HG02938 (cell line): ENCODE data around the gene IRX2.

Experiments
- ATAC-seq: cut with Tn5 transposase; IDR thresholded peaks from one replicate; pipeline ENCODE4 v1.9.1; 2021; ENCODE audit warnings: mild to moderate bottlenecking, moderate library complexity; ENCODE audit not compliant: unreplicated experiment

The IRX2 gene

GRCh38 chr5:2742921-2743679 lies 8.4 kb downstream of the IRX2 start:
- no peak for ATAC-seq

DNA sequence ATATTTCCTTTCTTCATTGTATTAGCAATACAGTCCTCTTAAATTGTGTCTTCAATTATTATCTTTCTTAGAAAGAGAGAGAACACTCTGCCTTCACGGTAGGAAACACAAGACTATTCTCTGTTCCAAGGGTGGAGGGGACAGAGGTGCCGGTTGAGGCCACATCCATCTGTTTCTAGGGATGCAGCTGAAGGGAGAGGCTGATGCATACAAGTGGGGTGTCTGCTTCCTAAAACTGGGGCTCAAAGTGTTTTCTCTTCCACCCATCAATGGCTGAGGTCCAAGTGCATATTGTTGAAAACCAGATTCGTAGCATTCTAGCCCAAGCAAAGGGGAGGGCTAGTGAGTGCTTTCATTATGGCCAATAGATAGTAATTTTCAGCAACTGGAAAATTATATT lies 9.5 kb downstream of the IRX2 start:
- no peak for ATAC-seq

- ATAC-seq: no peak
These were observed 10.5 kb downstream of the IRX2 start for GRCh38 chr5:2740876-2741555.

DNA sequence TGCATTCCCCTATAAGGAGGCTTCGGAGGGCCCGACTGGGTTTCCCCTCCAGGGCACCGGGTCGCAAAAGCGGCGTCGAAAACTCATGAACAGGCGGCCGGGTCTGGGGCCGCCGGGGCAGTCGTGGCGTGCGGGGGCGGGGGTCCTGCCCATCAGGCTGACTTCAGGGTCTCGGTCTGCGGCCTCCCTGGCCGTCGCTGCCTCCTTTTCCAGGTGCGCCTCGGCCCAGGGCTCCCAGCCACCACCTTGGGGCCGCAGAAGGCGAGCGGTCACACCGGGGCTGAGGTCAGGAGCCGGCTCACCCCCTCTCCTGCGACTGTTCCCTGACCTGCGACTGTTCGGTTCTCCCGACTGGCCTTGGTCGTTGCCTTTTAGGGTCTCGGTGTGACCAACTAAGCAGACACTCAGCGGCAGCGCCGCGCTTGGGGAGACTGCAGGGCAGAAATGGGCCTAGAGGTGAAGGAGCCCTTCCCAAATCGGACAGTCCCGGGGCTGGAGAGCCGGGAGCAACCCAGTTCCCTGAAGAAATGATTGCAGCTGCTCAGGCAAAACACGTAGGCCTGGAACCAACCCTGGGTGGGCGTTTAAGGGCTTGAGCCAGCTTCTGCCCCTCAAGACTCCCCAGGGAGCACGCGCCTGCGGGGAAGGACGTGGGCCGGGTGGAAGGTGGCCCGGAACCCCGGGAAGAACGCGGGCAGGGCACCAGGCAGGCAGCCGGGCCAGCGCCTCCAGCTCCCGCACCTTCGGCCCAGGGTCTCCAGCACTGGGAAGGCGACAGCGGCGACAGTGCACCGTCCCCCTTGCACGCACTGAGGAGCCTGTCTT lies 11.2 kb downstream of the IRX2 start:
- ATAC-seq: no peak

DNA sequence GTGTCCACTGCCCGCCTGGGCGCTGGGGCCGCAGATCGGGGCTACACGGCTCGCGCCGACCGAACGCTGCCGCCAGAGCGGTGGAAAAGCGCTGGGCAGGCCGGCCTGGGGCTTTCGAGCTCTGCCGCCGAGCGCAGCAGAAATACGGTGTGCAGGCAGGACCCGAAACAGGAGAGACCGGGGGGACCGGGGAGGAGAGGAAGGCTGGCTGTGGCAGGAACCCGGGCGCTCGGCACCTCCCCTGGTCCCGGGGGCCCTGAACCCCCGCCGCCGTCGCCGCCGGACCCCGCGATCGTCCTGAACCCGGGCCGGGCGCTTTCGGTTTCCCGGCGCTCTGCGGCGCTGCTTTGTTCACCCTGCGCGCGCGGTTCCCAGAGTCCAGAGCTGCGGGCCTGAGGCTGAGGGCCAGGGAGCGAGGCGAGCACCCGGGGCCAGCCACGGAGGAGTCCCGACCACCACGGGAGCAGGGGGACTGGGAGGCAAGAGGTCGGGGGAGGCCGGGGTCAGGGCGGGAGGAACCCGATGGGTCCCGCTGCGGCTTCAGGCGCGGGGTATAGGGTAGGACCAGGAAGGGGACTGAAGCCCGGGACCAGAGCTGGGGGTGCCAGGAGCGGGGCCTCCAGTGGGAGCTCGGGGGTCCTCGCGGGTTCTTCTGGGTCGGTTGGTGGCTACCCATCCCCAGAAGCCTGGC lies 12.0 kb downstream of the IRX2 start:
- ATAC-seq: no peak

- no peak for ATAC-seq
These were observed 12.6 kb downstream of the IRX2 start for GRCh38 chr5:2738700-2739359.

DNA sequence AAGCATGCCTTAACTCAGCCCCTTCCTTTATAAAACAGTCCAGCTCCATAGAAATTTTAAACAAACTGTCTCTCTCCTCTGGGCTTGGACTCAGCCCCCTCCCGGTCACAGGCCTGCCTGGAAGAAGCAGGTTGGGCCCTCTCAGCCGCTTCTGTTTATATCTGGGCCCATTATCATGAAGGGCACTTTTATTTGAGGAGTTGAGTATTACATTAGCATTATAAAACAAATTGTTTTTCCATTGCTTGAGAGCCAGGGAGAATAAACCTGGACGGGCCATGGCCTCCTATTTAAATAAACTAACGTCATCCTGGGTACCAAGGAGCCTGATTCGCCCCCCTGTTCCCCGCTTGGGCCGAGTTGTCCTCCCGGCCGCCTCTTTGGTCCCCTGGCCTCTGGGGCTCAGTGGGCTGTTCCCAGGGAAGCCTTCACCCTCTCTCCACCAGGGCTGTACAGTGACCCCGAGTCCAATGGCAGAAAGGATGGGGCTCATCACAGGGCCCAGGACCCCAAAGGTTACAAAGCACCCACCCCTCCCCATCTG lies 13.2 kb downstream of the IRX2 start:
- ATAC-seq: no peak

- ATAC-seq: no peak
These were observed 14.0 kb downstream of the IRX2 start for GRCh38 chr5:2737273-2738155.

GRCh38 chr5:2736872-2737271 lies 14.6 kb downstream of the IRX2 start:
- ATAC-seq: no peak

GRCh38 chr5:2735996-2736395 lies 15.5 kb downstream of the IRX2 start:
- no peak for ATAC-seq

DNA sequence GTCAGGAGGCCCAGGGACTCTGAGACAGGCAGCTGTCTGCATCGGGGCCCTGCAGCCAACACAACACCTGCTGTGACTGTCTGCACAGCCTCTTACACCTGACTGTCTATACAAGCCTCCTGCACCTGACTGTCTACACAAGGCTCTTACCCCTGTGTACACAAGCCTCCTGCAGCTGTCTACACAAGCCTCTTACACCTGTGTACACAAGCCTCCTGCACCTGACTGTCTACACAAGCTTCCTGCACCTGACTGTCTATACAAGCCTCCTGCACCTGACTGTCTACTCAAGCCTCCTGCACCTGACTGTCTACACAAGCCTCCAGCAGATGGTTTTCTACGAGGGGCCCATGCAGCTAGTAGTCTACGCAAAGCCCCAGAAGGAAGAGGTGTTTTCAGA lies 18.6 kb downstream of the IRX2 start:
- no peak for ATAC-seq

DNA sequence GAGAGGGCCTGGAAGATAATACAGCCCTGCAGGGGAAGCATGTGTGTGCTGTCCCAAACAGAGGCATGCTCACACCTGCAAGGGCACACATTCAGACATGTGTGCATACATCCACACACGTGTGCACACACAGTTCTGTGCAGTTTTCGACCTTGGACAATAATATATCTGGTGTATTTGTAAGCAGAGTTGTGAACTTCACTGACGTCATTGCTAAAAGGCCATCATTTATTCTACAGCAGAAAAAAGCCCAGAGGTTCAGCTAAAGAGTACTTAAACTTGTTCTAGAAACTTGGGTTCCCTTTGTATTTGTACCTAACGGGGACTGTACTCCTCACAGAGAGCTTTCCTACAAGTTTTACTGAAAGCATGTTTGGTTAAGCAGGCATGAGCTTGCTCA lies 19.5 kb downstream of the IRX2 start:
- ATAC-seq: no peak

DNA sequence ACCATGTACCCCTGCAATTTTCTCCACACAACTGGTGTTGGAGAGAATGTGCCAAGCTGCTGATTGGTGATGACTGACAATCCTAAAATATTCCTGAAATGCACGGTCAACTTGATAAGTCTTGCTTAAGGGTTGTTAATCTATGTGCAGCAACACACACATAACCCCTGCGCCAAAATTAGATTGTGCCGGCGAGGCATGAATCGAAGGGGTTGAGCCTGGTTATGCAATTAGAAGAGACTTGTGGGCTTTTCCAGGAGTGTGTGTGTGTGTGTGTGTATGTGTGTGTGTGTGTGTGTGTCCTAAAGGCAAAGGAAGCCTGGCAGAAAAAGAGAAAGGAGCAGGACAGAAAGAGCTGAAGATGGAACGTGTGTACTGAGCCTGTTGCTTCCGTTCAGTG lies 22.3 kb downstream of the IRX2 start:
- no peak for ATAC-seq

- no peak for ATAC-seq
These were observed 23.9 kb downstream of the IRX2 start for GRCh38 chr5:2727550-2727949.

DNA sequence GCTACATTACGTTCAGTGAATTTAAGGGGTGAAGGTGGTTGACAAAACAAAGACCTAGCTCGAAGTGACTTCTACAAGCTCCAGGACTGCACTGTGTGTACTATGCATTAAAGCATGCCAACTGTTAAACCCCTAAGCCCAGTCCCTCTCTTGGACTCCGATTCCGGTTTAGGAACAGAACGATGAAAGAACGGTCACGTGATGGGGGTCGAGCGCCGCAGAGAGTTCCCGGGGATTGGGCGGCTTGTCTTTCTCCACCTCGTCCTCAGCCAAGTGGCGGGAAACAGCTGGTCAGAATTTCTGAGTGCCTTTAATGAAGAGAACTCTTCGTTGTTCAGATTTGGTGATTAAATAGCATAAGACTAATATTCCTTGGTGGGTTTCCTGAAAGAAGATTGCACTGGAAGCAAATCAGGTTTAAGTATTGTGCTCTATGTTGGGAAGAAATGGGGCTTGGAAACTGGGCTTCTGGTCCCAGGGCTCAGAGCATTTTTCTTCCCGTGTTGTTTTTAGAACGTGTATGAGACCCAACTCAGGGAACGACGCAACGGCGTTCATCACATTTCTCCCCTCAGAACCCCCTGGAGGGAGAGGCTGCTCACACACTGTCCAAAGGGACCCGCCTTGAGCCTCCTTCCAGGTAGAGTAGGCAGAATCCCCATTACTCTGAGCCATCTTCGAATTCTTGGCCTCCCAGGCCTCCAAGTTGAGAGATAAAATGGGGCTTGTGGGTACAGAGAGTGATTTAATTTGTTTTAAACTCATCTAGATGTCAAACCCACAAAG lies 25.3 kb downstream of the IRX2 start:
- ATAC-seq: no peak

DNA sequence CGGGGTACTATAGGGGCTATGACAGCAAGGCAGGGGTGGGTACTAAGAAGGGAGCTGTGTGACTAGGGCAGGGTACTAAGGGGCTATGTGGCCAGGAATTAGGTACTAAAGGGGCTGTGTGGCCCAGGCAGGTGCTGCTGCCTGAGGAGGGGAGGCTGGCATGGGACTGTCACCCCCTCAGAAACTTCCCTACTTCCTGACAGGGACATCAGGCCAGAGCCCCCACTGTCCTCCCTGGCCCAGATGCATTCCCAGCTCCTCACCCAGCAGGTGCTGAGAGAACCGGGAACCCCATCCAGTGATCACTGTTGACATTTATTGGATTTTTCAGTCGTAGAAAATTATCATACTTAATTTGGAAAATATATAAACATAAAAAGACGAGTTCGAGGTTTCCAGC lies 26.6 kb downstream of the IRX2 start:
- no peak for ATAC-seq

DNA sequence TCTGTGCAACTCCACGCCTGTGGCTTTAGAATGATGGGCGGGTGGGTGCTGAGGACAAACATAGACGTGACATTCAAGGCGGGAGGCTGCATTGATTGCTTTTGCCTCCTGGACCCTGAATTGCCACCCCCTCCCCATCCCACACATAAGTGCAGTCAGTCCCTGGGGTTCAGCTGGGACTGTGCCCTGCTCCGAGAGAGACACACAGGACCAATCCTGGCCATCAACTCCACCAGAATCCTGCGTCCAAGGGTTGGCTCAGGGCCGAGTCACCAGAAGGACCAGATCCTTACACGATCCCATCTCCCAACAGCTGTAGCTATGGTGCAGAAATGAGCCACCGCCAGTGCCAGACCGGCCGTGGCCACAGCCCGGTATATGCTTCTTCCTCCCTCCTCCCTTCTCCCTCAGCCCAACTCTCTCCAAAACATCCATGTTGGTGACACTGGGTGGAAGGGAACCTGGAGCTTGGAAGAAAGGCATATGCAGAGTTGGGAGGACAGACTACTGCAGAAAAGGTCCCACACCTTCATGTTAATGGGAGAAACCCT lies 27.4 kb downstream of the IRX2 start:
- ATAC-seq: no peak

GRCh38 chr5:2722901-2723300 lies 28.6 kb downstream of the IRX2 start:
- ATAC-seq: no peak
